ENCODE measurements around the gene GNAI1.

GRCh38 chr7:80220022-80220634 is 85.5 kb downstream of the GNAI1 start:
- TF ChIP-seq CTCF (IDR thresholded peaks at IDR 0.05; ENCODE audit: low read length) (no peak), EZH2 (optimal IDR thresholded peaks at IDR 0.05; ENCODE audit: low read depth, low read length) (no peak), EZH2phosphoT487 (IDR thresholded peaks at IDR 0.05; ENCODE audit: low read length) (no peak)
